Measurements from ENCODE around the gene SSR1. TPM values are rescaled to one million over a fixed set of nuclear protein-coding genes. Genes with fewer than 3 reads are reported as not detected.
"Not testable (repeated sequence)": the region's sequence is repeated elsewhere in the genome, so short reads cannot be mapped to it uniquely, and the experiment has no call there.

SSR1 gene
- total and polyA plus RNA-seq, 2 of the 13 experiments (the other 11 are each of a cell fraction or from before 2014, with no cell fraction given) = 203 to 243 TPM

DNA sequence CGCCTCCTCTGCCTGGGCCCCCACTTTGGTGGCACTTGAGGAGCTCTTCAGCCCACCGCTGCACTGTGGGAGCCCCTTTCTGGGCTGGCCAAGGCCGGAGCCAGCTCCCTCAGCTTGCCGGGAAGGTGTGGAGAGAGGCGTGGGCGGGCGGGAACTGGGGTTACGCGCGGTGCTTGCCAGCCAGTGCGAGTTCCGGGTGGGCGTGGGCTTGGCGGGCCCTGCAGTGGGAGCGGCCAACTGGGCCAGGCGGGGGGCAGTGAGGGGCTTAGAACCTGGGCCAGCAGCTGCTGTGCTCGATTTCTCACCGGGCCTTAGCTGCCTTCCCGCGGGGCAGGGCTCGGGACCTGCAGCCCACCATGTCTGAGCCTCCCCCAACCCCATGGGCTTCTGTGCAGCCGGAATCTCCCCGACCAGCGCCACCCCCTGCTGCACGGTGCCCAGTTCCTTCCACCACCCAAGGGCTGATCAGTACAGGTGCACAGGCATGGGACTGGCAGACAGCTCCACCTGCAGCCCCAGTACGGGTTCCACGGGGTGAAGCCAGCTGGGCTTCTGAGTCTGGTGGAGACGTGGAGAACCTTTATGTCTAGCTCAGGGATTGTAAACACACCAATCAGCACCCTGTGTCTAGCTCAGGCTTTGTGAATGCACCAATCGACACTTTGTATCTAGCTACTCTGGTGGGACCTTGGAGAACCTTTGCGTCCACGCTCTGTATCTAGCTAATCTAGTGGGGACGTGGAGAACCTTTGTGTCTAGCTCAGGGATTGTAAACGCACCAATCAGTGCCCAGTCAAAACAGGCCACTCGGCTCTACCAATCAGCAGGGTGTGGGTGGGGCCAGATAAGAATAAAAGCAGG lies 2.3 kb upstream of the SSR1 start:
- H3K9ac ChIP-seq (ENCODE audit: insufficient read depth, low read depth, low read length); H2AFZ ChIP-seq (ENCODE audit: low read length); H3K9me3 ChIP-seq (ENCODE audit: low read length); H3K4me2 ChIP-seq (ENCODE audit: low read depth, low read length); H3K27me3 ChIP-seq (ENCODE audit: control insufficient read depth in 1 of 2, insufficient read depth in 2 of 2, low read length in 2 of 2); FAIRE-seq; in situ Hi-C loops (cut with HindIII; ENCODE audit: extremely low pct_ligation_motif_present, low pct_unique_long_range_greater_than_20kb); H3K4me3 ChIP-seq (replicated peaks in 1 of 3; ENCODE audit: insufficient read depth in 1 of 3, low read depth in 2 of 3, low read length in 3 of 3); H3K36me3 ChIP-seq (replicated peaks in 1 of 2; ENCODE audit: control insufficient read depth in 1 of 2, insufficient read depth in 2 of 2, low read length in 2 of 2); ATAC-seq; H4K20me1 ChIP-seq (ENCODE audit: insufficient read depth, low read length); intact Hi-C loops (cut with micrococcal nuclease; ENCODE audit: unreplicated experiment); BruUV-seq (replicated peaks); CTCF ChIA-PET (ENCODE audit: low intra/inter-chr PET ratio, low total read pairs): not testable (repeated sequence)
- 79% methylated on average over 25 of the region's 34 CpGs for WGBS (ENCODE audit: low lambda C conversion rate)
- peaks cover 52% of the 10 kb centered on the region for H3K4me1 ChIP-seq (ENCODE audit: insufficient read depth, low read length)
- H3K79me2 ChIP-seq (ENCODE audit: insufficient read depth, low read length) = peaks cover 27% of the 10 kb centered on the region
- POLR2A ChIA-PET = interaction anchor here (1.0 to 4.3 kb wide), 11 partner anchors 9 to 246 kb away, joined by 3 to 39 read pairs (median 6); partner anchors contain the start of genes CAGE1 and RIOK1
- peak; percentile 20 for DNase-seq (ENCODE audit: low spot score)
- TF ChIP-seq, protein P1, sequence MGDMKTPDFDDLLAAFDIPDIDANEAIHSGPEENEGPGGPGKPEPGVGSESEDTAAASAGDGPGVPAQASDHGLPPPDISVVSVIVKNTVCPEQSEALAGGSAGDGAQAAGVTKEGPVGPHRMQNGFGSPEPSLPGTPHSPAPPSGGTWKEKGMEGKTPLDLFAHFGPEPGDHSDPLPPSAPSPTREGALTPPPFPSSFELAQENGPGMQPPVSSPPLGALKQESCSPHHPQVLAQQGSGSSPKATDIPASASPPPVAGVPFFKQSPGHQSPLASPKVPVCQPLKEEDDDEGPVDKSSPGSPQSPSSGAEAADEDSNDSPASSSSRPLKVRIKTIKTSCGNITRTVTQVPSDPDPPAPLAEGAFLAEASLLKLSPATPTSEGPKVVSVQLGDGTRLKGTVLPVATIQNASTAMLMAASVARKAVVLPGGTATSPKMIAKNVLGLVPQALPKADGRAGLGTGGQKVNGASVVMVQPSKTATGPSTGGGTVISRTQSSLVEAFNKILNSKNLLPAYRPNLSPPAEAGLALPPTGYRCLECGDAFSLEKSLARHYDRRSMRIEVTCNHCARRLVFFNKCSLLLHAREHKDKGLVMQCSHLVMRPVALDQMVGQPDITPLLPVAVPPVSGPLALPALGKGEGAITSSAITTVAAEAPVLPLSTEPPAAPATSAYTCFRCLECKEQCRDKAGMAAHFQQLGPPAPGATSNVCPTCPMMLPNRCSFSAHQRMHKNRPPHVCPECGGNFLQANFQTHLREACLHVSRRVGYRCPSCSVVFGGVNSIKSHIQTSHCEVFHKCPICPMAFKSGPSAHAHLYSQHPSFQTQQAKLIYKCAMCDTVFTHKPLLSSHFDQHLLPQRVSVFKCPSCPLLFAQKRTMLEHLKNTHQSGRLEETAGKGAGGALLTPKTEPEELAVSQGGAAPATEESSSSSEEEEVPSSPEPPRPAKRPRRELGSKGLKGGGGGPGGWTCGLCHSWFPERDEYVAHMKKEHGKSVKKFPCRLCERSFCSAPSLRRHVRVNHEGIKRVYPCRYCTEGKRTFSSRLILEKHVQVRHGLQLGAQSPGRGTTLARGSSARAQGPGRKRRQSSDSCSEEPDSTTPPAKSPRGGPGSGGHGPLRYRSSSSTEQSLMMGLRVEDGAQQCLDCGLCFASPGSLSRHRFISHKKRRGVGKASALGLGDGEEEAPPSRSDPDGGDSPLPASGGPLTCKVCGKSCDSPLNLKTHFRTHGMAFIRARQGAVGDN (CRISPR knock-in tag; IDR thresholded peaks at IDR 0.05) = peak; percentile 22; the same call in 1 of the 2 replicates
- TF ChIP-seq NFYB (CRISPR knock-in tag; IDR thresholded peaks at IDR 0.05) (peak; percentile 76), NFYC (CRISPR knock-in tag; IDR thresholded peaks at IDR 0.05) (peak; percentile 68)
- TF ChIP-seq, protein P2, sequence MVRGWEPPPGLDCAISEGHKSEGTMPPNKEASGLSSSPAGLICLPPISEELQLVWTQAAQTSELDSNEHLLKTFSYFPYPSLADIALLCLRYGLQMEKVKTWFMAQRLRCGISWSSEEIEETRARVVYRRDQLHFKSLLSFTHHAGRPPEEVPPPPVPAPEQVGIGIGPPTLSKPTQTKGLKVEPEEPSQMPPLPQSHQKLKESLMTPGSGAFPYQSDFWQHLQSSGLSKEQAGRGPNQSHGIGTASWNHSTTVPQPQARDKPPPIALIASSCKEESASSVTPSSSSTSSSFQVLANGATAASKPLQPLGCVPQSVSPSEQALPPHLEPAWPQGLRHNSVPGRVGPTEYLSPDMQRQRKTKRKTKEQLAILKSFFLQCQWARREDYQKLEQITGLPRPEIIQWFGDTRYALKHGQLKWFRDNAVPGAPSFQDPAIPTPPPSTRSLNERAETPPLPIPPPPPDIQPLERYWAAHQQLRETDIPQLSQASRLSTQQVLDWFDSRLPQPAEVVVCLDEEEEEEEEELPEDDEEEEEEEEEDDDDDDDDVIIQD (CRISPR knock-in tag; IDR thresholded peaks at IDR 0.05; ENCODE audit: low read depth) = peak; percentile 23; the same call in 1 of the 2 replicates
- peak overlapping the region; percentile 65 for H3K27ac ChIP-seq (ENCODE audit: extremely low read length, insufficient read depth, low read length)
